MM.1S (cell line): ENCODE measurements around the gene CCDC54.

Source experiments
- DNase-seq: peaks from one replicate; pipeline ENCODE4 v3.0.0-alpha.2; 2015
- H2AFZ ChIP-seq: fragments of 300-600 bp; sonication (generic); 2 replicates; pipeline ENCODE4 v1.6.0; 2016; ENCODE audit warnings: antibody characterized with exemption, low read length
- H3F3A ChIP-seq: fragments of 300-600 bp; sonication (generic); 2 replicates; pipeline ENCODE4 v1.6.1; 2016; ENCODE audit warnings: mild to moderate bottlenecking, antibody characterized with exemption, low read length, moderate library complexity, mixed read lengths; ENCODE audit not compliant: insufficient read depth
- H3K27ac ChIP-seq: fragments of 300-600 bp; sonication (generic); 2 replicates; pipeline ENCODE4 v1.5.1; 2016; ENCODE audit warnings: mild to moderate bottlenecking, low read length
- H3K27me3 ChIP-seq: fragments of 300-600 bp; sonication (generic); replicated peaks from 2 replicates; pipeline ENCODE4 v1.6.0; 2016; ENCODE audit warnings: low read length; ENCODE audit not compliant: insufficient read depth
- H3K36me3 ChIP-seq: fragments of 300-600 bp; sonication (generic); replicated peaks from 2 replicates; pipeline ENCODE4 v1.6.1; 2016; ENCODE audit warnings: mild to moderate bottlenecking, low read length, mixed read lengths; ENCODE audit not compliant: insufficient read depth
- H3K4me1 ChIP-seq: fragments of 300-600 bp; sonication (generic); 2 replicates; pipeline ENCODE4 v1.6.1; 2016; ENCODE audit warnings: low read length, mixed read lengths
- H3K4me2 ChIP-seq: fragments of 300-600 bp; sonication (generic); 2 replicates; pipeline ENCODE4 v1.6.0; 2016; ENCODE audit warnings: low read depth, low read length
- H3K4me3 ChIP-seq: fragments of 300-600 bp; sonication (generic); 2 replicates; pipeline ENCODE4 v1.5.1; 2016; ENCODE audit warnings: low read length, mixed read lengths
- H3K79me2 ChIP-seq: fragments of 300-600 bp; sonication (generic); 2 replicates; pipeline ENCODE4 v1.6.1; 2016; ENCODE audit warnings: mixed run types, low read length, mixed read lengths
- H3K9ac ChIP-seq: fragments of 300-600 bp; sonication (generic); 2 replicates; pipeline ENCODE4 v1.6.1; 2016; ENCODE audit warnings: low read length, mixed read lengths
- H3K9me2 ChIP-seq: fragments of 300-600 bp; sonication (generic); replicated peaks from 2 replicates; pipeline ENCODE4 v1.6.1; 2016; ENCODE audit warnings: mild to moderate bottlenecking, low read length, mixed read lengths; ENCODE audit not compliant: insufficient read depth
- H3K9me3 ChIP-seq: fragments of 300-600 bp; sonication (generic); replicated peaks from 2 replicates; pipeline ENCODE4 v1.6.1; 2016; ENCODE audit warnings: mild to moderate bottlenecking, low read length, mixed read lengths; ENCODE audit not compliant: insufficient read depth
- H4K20me1 ChIP-seq: fragments of 300-600 bp; sonication (generic); 2 replicates; pipeline ENCODE4 v1.6.1; 2016; ENCODE audit warnings: mild to moderate bottlenecking, low read length, moderate library complexity, mixed read lengths; ENCODE audit not compliant: insufficient read depth
- CTCF ChIP-seq: fragments of 300-600 bp; sonication (generic); IDR thresholded peaks from 2 replicates; pipeline ENCODE4 v1.5.1; 2016; ENCODE audit warnings: antibody characterized with exemption, low read length, mixed read lengths
- EZH2 ChIP-seq: fragments of 300-600 bp; sonication (generic); optimal IDR thresholded peaks from 2 replicates; pipeline ENCODE3; 2017; ENCODE audit warnings: low read depth, mild to moderate bottlenecking, antibody characterized with exemption, low read length, mixed read lengths
- EZH2phosphoT487 ChIP-seq: fragments of 300-600 bp; sonication (generic); IDR thresholded peaks from 2 replicates; pipeline ENCODE4 v1.6.1; 2018; ENCODE audit warnings: antibody characterized with exemption, low read length

Gene CCDC54

GRCh38 chr3:107347751-107348150 lies 29.5 kb upstream of the CCDC54 start:
- H3K4me1 ChIP-seq = no peaks in the 10 kb centered on the region
- no peak for DNase-seq
- no peak overlapping the region for H3K4me3 ChIP-seq
- H3K9me2 ChIP-seq = no peaks in the 10 kb centered on the region
- no peaks in the 10 kb centered on the region for H4K20me1 ChIP-seq
- no peaks in the 10 kb centered on the region for H3K36me3 ChIP-seq
- no peak overlapping the region for H3K4me2 ChIP-seq
- H3K27me3 ChIP-seq = no peaks in the 10 kb centered on the region
- H2AFZ ChIP-seq = no peak overlapping the region
- no peaks in the 10 kb centered on the region for H3F3A ChIP-seq
- no peak for TF ChIP-seq CTCF
- no peak for TF ChIP-seq EZH2phosphoT487
- no peak for TF ChIP-seq EZH2
- no peaks in the 10 kb centered on the region for H3K79me2 ChIP-seq
- H3K27ac ChIP-seq = no peak overlapping the region
- H3K9ac ChIP-seq = no peak overlapping the region
- H3K9me3 ChIP-seq = no peaks in the 10 kb centered on the region

DNA sequence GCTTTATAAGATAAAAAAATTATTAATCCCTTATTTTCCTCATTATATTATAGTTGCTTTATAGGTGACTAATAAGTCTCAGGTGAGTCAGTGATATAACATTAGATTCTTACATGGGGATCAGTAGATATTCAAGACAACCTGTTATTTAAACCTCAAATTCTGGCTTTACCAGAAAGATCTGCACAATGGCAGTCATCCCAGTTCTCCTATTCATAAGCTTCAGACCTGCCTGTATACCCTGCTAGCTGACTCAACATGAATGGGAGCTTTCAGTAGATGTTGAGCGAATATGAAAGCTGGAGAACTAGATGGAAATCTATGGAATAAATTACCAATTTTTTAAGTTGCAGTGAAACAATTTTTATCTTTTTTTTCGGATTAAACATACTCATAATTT lies 20.5 kb upstream of the CCDC54 start:
- Histone ChIP-seq H2AFZ (no peak overlapping the region), H3K4me2 (no peak overlapping the region), H3K9me2 (no peaks in the 10 kb centered on the region), H3K27ac (no peak overlapping the region), H3K4me3 (no peak overlapping the region), H3K9ac (no peak overlapping the region), H3K79me2 (no peaks in the 10 kb centered on the region), H3F3A (no peaks in the 10 kb centered on the region), H3K36me3 (no peaks in the 10 kb centered on the region), H4K20me1 (no peaks in the 10 kb centered on the region), H3K27me3 (no peaks in the 10 kb centered on the region), H3K4me1 (no peaks in the 10 kb centered on the region), H3K9me3 (no peaks in the 10 kb centered on the region)
- TF ChIP-seq EZH2 (no peak), EZH2phosphoT487 (no peak), CTCF (no peak)
- DNase-seq = no peak

- H2AFZ ChIP-seq = no peak overlapping the region
- DNase-seq = no peak
- no peak for TF ChIP-seq CTCF
- TF ChIP-seq EZH2phosphoT487 = no peak
- TF ChIP-seq EZH2 = no peak
- H3K27ac ChIP-seq = no peak overlapping the region
- no peaks in the 10 kb centered on the region for H3K27me3 ChIP-seq
- no peaks in the 10 kb centered on the region for H3K36me3 ChIP-seq
- H3K9me2 ChIP-seq = no peaks in the 10 kb centered on the region
- H3K4me2 ChIP-seq = no peak overlapping the region
- no peaks in the 10 kb centered on the region for H3K9me3 ChIP-seq
- no peak overlapping the region for H3K4me3 ChIP-seq
- H3K4me1 ChIP-seq = no peaks in the 10 kb centered on the region
- H3K79me2 ChIP-seq = no peaks in the 10 kb centered on the region
- H3F3A ChIP-seq = no peaks in the 10 kb centered on the region
- no peaks in the 10 kb centered on the region for H4K20me1 ChIP-seq
- no peak overlapping the region for H3K9ac ChIP-seq
Measured at GRCh38 chr3:107361633-107362032, 15.6 kb upstream of the CCDC54 start.
